Kidney epithelial cell (primary cell): ENCODE measurements around the gene NEDD9. TPM values are rescaled to one million over a fixed set of nuclear protein-coding genes. Genes with fewer than 3 reads are reported as not detected.

Source experiments
- DNase-seq: peaks from one replicate; pipeline ENCODE4 v3.0.0-alpha.2; 2010; ENCODE audit warnings: low read depth
- H3K27me3 ChIP-seq: 2 replicates; pipeline ENCODE4 v1.6.0; 2011; ENCODE audit warnings: low read length; ENCODE audit not compliant: control insufficient read depth, insufficient read depth
- H3K36me3 ChIP-seq: 2 replicates; pipeline ENCODE4 v1.5.1; 2011; ENCODE audit warnings: low read length; ENCODE audit not compliant: control insufficient read depth, insufficient read depth
- H3K4me3 ChIP-seq: 2 replicates; pipeline ENCODE4 v1.5.1; 2011; ENCODE audit warnings: low read depth, mild to moderate bottlenecking, control low read depth, low read length
- total RNA-seq: library from RNA; depleted of rRNA; stranded (reverse); fragments of >200 nt; gene quantifications from 2 replicates; pipeline ENCODE4 v1.2.3, GENCODE V29; 2015
- TF ChIP-seq, protein P1 (sequence below): IDR thresholded peaks from 2 replicates; pipeline ENCODE4 v1.5.1; 2011; ENCODE audit warnings: mild to moderate bottlenecking, moderate library complexity, low read length, control low read depth, inconsistent platforms; ENCODE audit not compliant: insufficient read depth, poor library complexity, severe bottlenecking

Gene NEDD9
- total RNA-seq, 1 donor from 2014 or later, result 48.3 TPM

DNA sequence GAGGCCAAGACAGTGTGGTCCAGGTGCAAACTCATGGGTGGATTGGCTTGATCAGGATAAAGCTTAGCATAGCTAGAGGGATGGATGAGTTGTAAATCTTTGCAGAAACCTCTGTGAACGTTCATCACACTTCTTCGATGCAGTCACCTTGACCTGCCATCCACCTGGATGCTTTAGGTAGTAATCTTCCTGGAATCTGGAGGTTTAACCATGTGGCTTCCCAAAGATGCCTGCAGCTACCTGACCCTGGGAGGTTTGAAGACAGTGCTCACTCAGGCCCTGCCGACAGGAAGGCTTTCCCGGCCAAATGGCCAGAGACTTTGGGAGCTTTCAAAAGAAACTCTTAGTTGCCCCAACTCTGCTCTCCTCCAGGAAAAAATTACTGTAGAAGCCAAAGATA, 65.5 kb downstream of the NEDD9 start:
- TF ChIP-seq, protein P1, sequence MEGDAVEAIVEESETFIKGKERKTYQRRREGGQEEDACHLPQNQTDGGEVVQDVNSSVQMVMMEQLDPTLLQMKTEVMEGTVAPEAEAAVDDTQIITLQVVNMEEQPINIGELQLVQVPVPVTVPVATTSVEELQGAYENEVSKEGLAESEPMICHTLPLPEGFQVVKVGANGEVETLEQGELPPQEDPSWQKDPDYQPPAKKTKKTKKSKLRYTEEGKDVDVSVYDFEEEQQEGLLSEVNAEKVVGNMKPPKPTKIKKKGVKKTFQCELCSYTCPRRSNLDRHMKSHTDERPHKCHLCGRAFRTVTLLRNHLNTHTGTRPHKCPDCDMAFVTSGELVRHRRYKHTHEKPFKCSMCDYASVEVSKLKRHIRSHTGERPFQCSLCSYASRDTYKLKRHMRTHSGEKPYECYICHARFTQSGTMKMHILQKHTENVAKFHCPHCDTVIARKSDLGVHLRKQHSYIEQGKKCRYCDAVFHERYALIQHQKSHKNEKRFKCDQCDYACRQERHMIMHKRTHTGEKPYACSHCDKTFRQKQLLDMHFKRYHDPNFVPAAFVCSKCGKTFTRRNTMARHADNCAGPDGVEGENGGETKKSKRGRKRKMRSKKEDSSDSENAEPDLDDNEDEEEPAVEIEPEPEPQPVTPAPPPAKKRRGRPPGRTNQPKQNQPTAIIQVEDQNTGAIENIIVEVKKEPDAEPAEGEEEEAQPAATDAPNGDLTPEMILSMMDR, result no peak
- H3K36me3 ChIP-seq, result no peaks in the 10 kb centered on the region
- no peaks in the 10 kb centered on the region for H3K27me3 ChIP-seq
- H3K4me3 ChIP-seq, result no peak overlapping the region
- DNase-seq, result no peak

DNA sequence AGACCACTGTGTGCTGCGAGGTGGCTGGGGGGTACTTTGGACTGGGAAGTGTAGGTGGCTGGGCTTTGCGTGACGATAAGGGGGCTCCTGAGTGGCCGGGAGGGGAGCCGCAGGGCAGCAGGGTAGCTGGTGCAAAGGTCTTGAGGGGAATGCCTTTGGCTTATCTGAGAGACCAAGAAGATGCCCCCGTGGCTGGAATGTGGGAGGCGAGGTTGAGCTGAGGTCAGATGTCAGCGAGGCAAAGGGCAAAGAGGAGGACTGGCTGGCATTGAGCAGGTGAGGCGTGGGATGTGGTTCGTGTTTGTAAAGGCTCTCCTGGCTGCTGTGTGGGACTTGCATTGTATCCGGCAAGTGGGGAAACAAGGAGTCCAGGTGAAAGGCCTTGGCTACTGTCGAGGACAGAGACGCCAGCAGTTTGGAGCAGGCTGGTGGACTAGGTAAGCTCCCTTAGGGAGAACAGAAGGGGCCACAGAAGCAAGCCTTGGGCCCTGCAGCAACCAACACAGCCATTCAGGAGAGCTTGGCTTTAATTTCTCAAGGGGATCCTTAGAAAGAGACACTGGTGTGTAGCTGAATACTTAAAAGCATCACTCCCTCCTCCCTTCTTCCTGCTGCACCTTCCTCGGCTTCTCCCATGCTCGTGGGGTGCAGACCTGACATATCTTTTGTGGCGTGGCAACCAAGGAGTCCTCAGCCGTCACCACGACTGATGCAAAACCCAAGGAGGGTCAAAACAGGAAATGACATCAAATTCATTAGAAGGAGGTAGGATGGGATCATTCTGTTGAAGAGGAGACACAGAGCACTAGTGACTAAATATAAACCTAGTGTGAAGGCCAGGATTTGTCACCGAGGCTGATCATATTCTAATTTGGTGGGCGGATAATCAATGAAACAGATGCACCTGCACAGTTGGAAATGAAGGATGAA, 67.5 kb downstream of the NEDD9 start:
- H3K27me3 ChIP-seq, result no peaks in the 10 kb centered on the region
- H3K4me3 ChIP-seq, result no peak overlapping the region
- H3K36me3 ChIP-seq, result no peaks in the 10 kb centered on the region
- TF ChIP-seq, protein P1, result no peak
- DNase-seq, result no peak

DNA sequence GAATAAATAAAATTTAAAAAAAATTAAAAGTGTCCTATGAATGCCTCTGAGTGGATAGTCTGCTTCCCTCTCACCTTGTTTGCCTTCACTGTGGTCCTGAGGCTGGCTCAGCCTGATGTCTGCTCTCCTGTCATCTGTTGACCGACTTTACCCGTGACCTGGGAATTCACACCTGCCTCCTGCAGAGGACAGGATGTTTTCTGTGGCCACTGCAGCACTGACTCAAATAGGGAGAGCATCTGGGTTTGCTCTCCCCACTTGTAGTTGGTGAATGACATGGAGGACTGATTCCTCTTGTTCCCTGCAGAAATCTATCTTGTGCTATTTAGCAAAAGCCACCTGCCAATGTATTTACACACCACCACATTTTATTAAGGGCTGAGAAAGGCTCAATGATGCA, 68.5 kb downstream of the NEDD9 start:
- no peaks in the 10 kb centered on the region for H3K27me3 ChIP-seq
- H3K36me3 ChIP-seq, result no peaks in the 10 kb centered on the region
- DNase-seq, result no peak
- TF ChIP-seq, protein P1, result no peak
- H3K4me3 ChIP-seq, result no peak overlapping the region

DNA sequence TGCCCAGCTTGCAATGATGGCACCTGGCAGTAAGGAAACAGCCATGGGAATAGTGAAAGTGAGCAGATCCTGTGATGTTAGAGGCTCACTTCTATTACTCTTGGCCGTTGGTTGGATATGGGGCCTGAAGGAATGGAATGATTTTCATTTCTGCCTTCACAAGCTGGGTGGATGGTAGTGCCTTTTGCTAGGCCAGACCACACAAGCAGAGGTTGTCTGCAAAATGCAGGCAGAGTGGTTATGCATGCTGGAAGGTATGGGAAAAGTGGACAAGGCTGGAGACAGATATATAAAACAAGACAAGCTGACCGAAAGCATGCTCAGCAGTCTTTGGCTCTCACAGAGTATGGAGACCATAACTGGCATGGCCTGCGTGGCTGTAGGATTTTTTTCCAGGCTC, 70.2 kb downstream of the NEDD9 start:
- TF ChIP-seq, protein P1, result no peak
- Histone ChIP-seq H3K27me3 (no peaks in the 10 kb centered on the region), H3K36me3 (no peaks in the 10 kb centered on the region), H3K4me3 (no peak overlapping the region)
- DNase-seq, result no peak

DNA sequence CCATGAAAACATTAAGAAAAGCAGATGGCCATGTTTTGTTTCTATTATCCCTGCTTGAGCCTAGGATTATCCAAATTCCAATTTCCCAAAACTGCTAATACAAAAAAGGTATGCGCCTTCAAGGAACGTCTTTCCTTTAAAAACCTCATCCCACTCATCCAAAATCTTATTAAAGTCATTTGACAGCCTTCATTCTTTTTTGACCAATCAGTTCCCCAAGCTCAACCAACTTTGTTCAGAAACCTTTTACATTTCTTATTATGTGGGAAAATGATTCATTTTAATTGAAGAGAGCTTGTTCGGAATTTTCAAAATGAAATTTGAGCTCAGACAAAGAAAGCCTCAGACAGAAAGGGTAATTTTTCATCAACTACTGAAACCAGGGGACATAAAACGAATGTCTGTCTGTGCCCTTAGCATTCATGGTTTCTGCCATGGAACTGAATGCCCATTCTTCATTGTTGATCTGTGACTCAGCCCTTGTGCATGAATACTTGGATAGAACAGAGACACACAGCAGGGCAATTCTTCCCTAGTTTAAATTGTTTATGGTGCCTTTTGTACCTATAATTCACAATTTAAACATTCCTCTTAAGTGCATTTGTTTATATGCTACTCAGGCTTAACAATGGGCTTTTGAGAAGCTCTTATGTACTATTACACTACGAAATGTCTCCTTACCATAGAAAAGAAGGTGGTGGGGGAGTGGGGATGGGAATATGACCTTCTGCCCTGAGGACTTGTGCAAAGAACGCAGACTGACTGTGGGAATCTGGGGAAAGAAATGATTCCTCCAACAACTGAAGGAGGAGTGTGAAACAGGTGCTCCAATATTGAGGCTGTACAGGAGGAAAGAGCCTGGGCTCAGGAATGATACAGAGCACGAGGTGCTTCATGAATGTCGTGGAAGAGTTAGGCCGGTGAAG, 71.2 kb downstream of the NEDD9 start:
- no peaks in the 10 kb centered on the region for H3K36me3 ChIP-seq
- peak; percentile 28 for DNase-seq
- TF ChIP-seq, protein P1, result no peak
- H3K27me3 ChIP-seq, result no peaks in the 10 kb centered on the region
- no peak overlapping the region for H3K4me3 ChIP-seq
